Measurements from ENCODE around the gene RHOC.
A peak's percentile ranks its signal among the peaks of the same experiment; 100 is the strongest.

The RHOC gene

GRCh38 chr1:112687785-112688496, 19.0 kb downstream of the RHOC start:
- TF ChIP-seq, protein P1, sequence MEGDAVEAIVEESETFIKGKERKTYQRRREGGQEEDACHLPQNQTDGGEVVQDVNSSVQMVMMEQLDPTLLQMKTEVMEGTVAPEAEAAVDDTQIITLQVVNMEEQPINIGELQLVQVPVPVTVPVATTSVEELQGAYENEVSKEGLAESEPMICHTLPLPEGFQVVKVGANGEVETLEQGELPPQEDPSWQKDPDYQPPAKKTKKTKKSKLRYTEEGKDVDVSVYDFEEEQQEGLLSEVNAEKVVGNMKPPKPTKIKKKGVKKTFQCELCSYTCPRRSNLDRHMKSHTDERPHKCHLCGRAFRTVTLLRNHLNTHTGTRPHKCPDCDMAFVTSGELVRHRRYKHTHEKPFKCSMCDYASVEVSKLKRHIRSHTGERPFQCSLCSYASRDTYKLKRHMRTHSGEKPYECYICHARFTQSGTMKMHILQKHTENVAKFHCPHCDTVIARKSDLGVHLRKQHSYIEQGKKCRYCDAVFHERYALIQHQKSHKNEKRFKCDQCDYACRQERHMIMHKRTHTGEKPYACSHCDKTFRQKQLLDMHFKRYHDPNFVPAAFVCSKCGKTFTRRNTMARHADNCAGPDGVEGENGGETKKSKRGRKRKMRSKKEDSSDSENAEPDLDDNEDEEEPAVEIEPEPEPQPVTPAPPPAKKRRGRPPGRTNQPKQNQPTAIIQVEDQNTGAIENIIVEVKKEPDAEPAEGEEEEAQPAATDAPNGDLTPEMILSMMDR (IDR thresholded peaks at IDR 0.05), result no peak
- peaks cover 14 to 45% (median 37%) of the 10 kb centered on the region in 3 donors for H3K36me3 ChIP-seq
- intact Hi-C loops (cut with DNase I; ENCODE audit: low total_unique reads), result no loop called here
- H3K27ac ChIP-seq, result no peak overlapping the region
- peak in 1 of 2 donors; percentile 17 for DNase-seq
- H3K9me3 ChIP-seq, result no peaks in the 10 kb centered on the region
- peaks cover 0 to 11% (median 0%) of the 10 kb centered on the region in 4 donors for H3K4me1 ChIP-seq
- no peaks in the 10 kb centered on the region for H3K27me3 ChIP-seq
- H3K4me3 ChIP-seq, result no peak overlapping the region

DNA sequence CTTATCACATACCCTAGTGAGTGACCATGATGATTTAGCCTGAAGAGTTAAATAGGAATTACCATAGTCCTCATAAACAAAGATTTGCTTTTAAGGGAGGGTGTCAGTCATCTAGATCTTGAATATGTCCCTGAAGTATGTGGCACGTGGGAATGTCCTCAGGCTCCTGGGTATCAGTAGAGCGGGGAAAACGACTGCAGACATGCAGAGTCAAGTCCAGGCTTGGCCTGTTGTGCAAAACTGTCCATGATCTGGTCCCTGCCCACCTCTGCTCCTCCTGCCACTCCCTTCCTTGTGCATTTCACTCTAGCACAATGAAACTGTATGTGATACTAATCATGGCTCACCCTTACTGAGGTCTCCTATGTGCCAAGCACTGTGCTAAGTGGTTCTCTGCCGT, 19.6 kb downstream of the RHOC start:
- intact Hi-C loops (cut with DNase I; ENCODE audit: low total_unique reads), result no loop called here
- Histone ChIP-seq H3K27ac (no peak overlapping the region), H3K27me3 (no peaks in the 10 kb centered on the region), H3K4me3 (no peak overlapping the region), H3K9me3 (no peaks in the 10 kb centered on the region), H3K36me3 (peaks cover 14 to 39% (median 31%) of the 10 kb centered on the region in 3 donors), H3K4me1 (peaks cover 0 to 11% (median 0%) of the 10 kb centered on the region in 4 donors)
- DNase-seq, result no peak
- TF ChIP-seq, protein P1 (IDR thresholded peaks at IDR 0.05), result no peak

GRCh38 chr1:112686835-112687234, 20.1 kb downstream of the RHOC start:
- H3K27ac ChIP-seq, result no peak overlapping the region
- H3K4me3 ChIP-seq, result no peak overlapping the region
- H3K9me3 ChIP-seq, result no peaks in the 10 kb centered on the region
- H3K36me3 ChIP-seq, result peaks cover 9 to 34% (median 26%) of the 10 kb centered on the region in 3 donors
- peaks cover 0 to 11% (median 0%) of the 10 kb centered on the region in 4 donors for H3K4me1 ChIP-seq
- no peak for DNase-seq
- no peaks in the 10 kb centered on the region for H3K27me3 ChIP-seq
- TF ChIP-seq, protein P1 (IDR thresholded peaks at IDR 0.05), result no peak
- intact Hi-C loops (cut with DNase I; ENCODE audit: low total_unique reads), result no loop called here

DNA sequence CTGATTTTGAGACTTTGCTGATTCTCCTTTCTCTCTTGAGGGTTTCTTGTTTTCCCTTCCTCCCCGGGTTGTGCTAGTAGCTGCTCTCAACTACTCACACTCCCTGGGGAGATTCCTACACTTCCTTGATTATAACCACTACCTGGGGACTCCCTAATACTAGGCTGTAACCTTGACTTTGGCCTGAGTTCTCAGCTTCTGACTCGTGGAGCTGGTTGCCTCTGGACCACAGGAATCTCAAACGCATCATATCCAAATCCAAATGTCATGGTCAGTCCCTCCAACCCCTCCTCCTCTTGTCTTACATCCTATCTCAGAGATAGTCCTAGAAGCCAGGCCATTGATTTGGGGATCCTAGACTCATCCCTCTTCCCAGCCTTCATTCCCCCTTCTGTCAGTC, 20.5 kb downstream of the RHOC start:
- DNase-seq, result no peak
- TF ChIP-seq, protein P1 (IDR thresholded peaks at IDR 0.05), result no peak
- Histone ChIP-seq H3K27me3 (no peaks in the 10 kb centered on the region), H3K27ac (no peak overlapping the region), H3K4me1 (peaks cover 0 to 11% (median 0%) of the 10 kb centered on the region in 4 donors), H3K9me3 (no peaks in the 10 kb centered on the region), H3K36me3 (peaks cover 5 to 30% (median 22%) of the 10 kb centered on the region in 3 donors), H3K4me3 (no peak overlapping the region)
- intact Hi-C loops (cut with DNase I; ENCODE audit: low total_unique reads), result no loop called here

- no peak overlapping the region for H3K4me3 ChIP-seq
- H3K4me1 ChIP-seq, result peaks cover 0 to 11% (median 0%) of the 10 kb centered on the region in 4 donors
- H3K36me3 ChIP-seq, result peaks cover 0 to 25% (median 18%) of the 10 kb centered on the region in 3 donors
- no peaks in the 10 kb centered on the region for H3K9me3 ChIP-seq
- TF ChIP-seq, protein P1 (IDR thresholded peaks at IDR 0.05), result no peak
- no peaks in the 10 kb centered on the region for H3K27me3 ChIP-seq
- DNase-seq, result no peak
- intact Hi-C loops (cut with DNase I; ENCODE audit: low total_unique reads), result no loop called here
- H3K27ac ChIP-seq, result no peak overlapping the region
These were observed 21.0 kb downstream of the RHOC start for GRCh38 chr1:112685913-112686312.

Measured in tibial artery (tissue), 4 donors.